Stimulated activated CD8-positive, alpha-beta memory T cell treated with anti-CD3 and anti-CD28 coated beads, Interleukin-7, amount 100 ng/mL, for 48 hours (primary cell): ENCODE data around the gene BCKDK.
"Not testable (repeated sequence)": the region's sequence is repeated elsewhere in the genome, so short reads cannot be mapped to it uniquely, and the experiment has no call there.

ENCODE experiments used
- DNase-seq, 2 donors: peaks; one replicate each; pipeline ENCODE4 v3.0.0-alpha.2; 2020; ENCODE audit warnings: low read depth in 1 of 2; ENCODE audit errors: extremely low read depth in 1 of 2

The BCKDK gene

DNA sequence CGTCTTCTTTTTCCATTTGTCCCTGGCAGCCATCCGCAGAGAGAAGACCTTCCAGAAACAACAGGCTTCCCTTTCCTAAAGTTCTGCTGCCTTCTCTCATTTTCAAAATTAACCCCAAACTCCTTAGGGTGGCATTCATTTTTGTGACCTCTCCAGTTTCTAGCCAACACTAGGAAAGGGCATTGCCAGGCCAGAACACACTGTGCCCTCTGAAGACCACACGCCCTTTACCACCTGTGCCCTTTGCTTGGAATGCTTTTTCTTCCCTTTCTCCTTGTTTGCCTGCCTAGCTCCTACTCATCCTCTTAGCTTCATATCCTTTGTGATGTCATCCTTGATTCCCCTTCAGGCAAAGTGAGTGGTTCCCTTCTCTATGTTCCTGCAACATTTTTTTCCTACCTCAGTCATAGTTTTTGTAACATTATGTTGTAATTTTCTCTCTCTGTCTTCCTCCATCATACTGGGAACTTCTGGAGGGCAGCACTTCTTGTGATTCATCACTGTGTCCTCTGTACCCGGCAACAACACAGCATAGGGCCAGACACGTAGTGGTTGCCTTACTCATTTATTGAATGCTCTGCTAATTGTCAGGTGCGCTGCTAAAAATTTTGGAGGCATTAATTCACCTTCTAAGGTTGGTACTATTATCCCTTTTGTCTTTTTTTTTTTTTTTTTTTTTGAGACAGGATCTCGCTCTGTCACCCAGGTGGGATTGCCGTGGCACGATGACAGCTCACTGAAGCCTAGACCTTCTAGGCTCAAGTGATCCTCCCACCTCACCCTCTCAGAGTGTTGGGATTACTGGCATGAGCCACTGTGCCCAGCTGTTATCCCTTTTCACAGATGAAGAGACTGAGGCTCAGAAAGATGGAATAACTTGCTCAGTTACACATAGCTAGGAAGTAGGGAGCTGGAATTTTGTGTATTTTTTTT, 10.3 kb downstream of the BCKDK start:
- DNase-seq: no peak

DNA sequence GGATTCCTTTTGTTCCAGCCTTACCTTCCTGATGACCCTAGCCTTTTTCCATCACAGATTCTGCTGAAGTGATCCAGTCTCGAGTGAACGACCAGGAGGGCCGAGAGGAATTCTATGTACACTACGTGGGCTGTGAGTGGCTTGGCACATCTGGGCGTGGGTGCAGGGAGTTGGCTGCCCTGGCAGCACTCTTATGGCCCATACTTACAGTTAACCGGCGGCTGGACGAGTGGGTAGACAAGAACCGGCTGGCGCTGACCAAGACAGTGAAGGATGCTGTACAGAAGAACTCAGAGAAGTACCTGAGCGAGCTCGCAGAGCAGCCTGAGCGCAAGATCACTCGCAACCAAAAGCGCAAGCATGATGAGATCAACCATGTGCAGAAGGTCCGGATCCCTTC, 11.9 kb downstream of the BCKDK start:
- no peak for DNase-seq

DNA sequence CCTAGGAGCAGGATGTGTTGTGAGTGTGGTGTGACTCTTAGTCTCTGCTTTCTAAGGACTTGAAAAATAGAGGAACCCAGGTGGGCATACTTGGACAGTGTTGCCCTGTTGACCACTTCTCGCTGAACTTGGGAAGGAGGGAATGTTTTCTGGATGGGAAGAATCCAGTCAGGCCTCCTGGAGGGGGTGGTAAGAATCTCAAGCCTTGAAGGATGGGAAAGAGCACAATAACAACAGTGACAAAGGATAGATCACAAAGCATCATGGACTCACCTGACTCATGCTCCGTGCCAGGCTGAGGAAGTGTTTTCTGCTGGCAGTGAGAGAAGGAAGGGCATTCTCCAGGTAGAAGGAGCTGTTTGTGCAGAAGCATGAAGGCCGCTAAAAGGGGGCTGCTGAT, 17.7 kb downstream of the BCKDK start:
- DNase-seq: no peak

DNA sequence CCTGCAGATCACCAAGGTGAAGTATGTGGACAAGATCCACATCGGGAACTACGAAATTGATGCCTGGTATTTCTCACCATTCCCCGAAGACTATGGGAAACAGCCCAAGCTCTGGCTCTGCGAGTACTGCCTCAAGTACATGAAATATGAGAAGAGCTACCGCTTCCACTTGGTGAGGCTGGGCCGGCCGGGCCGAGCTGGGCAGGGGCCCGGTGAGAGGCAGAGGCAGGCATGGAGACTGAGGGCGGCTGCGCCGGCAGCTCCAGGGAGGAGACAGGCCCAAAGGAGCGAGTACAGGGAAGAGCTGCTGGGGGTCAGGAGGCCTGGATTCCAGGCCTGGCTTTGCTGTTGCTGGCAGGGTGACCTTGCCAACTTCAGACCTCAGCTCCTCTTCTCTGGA, 19.0 kb downstream of the BCKDK start:
- DNase-seq: no peak

DNA sequence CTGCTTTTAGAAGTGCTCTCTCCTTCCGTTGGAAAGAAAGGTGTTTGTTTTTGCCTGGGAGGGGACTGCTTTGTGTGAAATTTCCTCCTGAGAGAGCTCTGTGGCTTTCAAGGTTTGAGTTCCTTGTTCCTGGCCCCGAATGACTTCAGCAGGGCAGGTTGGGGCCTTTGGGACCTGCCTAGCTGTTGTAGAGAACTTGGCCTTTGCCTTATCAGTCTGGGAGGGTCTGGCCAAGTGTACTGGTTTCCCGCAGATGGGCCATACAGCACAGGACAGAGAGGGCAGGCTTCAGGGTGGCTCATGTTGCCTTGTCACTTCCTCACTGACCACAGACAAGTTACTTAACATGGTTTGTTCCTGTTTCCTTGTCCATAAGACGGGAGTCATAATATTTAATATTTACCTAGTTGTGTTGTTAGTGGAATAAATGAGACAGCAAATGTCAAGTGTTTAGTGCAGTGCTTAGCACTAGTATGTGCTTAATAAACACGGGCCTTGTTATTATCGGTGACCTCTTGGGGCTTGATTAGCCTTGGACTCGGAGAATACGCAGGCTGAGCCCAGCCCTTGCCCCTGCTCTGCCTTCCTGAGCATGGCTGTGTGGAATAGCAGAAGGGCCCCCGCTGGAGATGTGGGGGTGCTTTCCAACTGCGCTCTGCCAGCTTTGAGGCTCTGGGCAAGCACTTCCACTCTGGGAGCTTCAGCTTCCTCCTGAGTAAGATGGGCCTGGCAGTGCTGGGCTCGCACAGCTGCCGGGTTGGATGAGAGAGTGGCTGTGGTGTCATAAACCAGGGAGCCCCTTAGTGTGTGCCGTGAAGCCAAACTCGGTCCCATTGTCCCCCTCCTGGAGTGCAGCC, 20.8 kb downstream of the BCKDK start:
- DNase-seq: no peak

DNA sequence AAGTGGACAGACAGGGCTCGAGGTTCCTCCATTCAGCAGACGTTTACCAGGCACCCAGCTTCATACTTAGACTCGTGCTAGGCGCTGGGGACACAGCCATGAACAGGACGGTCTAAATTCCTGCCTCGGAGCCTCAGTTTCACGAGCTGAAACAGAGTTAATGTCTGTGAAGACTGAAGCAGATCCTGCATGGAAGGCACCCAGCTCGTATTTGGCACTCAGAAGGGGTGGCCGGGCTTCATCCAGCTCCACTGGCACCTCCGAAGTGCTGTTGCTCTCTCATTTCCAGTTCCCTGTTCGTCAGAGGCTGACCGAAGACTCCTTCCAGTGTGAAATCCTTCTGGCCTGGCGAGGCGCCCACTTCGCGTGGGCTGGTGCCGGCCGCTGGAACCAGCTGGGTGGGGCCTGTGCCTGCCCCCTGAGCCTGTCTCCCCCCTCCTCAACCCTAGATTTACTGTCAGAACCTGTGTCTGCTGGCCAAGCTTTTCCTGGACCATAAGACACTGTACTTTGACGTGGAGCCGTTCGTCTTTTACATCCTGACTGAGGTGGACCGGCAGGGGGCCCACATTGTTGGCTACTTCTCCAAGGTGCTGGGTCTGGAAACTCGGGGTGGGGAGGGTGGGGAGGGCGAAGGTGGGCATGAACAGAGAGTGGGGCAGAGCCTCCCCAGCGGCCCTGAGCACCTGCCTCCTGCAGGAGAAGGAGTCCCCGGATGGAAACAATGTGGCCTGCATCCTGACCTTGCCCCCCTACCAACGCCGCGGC, 21.6 kb downstream of the BCKDK start:
- DNase-seq: no peak

DNA sequence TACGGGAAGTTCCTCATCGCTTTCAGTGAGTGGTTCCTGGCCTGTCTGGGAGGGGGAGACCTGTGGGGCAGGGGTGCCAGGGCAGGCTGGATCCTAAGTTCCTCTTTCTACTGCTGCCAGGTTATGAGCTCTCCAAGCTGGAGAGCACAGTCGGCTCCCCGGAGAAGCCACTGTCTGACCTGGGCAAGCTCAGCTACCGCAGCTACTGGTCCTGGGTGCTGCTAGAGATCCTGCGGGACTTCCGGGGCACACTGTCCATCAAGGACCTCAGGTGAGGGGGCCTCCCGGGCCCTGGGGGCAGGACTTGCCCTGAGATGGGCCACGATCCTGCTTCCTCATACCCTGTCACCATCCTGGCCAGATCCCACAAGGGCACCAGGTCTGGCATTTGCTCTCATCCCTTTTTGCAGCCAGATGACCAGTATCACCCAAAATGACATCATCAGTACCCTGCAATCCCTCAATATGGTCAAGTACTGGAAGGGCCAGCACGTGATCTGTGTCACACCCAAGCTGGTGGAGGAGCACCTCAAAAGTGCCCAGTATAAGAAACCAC, 22.2 kb downstream of the BCKDK start:
- DNase-seq: no peak

DNA sequence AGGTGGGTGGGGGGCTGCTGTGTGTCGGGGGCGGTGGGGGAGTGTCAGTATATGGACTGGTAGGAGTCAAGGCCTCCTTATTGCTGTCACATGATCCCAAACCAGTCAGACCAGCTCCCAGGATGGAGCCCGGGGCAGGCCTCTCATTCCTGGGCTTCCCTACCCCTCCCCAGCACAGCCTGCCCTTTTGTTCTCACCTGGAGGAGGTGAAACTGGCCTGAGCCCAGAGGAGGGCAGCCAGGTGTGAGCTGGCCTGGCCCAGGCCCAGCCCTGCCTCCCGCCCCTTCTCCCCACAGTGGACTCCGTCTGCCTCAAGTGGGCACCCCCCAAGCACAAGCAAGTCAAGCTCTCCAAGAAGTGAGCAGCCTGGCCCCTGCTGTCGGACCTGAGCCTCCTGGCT, 22.7 kb downstream of the BCKDK start:
- no peak for DNase-seq

DNA sequence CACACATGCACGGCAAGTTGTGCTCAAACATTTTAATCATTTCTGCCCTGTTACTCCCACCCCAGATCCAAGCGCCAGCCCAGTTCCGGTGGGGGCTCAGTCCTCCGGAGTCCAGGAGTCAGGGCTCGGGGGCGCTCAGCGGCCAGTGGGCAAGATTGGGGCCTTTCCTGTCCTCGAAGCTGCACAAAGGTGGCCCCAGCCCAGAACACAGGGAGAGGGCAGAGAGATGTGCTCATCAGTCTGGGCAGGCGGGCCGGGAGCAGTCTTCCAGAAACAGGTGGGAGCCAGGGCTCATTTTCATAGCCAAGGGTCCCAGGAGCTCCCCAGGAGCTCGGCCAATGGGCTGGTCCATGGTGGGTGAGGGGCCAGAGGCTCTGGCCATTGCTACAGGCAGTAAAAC, 23.2 kb downstream of the BCKDK start:
- no peak for DNase-seq

DNA sequence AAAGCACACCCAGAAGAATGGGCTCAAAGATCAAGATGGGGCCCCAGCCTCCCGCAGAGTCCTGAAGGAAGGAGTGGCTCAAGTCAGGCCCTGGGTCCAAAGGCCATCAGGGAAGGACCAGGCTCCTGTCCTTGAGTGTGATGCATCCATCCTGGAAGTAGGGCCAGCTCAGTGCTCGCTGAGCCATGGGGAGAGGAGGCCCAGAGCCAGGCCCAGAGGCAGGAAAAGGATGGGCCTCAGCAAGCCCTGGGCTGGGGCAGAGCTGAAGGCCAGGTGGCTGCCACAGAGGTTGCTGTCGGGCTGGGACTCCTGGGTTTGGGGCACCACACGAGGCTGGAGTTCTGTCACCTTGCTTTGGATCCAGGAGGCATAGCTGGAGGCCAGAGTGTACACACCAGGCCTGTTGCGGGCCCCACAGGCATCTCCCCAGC, 23.7 kb downstream of the BCKDK start:
- DNase-seq: no peak

DNA sequence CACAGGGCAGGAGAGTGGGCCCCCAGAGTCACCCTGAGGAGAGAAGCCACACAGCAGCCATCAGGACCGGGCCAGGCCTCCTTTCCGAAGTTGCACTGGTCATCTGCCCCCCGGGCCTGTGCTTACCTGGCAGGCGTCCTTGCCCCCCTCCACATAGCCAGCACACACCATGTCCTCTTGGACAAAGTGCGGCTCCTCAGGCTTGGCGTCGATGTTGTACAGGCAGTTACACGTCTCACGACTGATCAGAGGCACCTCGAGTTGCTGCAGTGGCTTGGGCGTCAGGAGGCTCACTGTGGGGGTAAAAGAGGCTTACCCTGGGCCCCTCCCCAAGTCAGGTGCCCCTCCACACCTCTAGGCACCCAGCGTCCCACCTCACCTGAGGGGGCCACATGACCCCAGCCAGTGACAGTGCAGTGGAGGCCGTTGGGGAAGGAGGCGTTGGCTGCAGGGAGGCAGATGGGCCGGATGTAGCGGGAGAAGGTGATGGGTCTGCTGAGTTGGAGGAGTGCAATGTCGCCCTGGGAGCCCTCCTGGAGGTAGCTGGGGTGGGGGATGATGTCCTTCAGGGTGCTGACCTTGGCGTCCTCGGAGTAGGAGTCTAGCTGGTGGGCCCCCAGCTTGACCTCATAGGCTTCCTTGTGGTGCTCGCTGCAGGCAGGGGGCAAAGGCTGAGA, 24.3 kb downstream of the BCKDK start:
- no peak for DNase-seq

DNA sequence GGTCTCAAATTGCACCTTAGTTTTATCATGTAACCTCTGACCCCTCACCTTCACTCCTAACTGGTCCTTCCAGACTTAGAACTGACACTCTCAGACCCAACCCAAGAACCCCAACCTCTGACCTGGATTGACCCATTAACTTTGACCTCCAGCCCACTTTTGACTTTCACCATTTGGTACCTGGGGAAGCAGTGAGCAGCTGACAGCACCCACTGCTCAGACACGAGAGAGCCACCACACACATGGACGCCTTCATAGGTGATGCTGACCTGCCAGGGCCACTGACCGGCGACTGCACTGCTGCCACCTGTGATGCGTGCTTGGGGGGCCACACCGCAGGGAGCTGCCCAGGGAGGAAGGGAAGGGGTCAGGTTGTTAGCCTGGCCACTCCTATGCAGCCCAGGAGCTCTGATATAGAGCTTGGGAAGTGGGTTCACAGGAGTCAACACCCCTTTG, 24.9 kb downstream of the BCKDK start:
- no peak for DNase-seq

DNA sequence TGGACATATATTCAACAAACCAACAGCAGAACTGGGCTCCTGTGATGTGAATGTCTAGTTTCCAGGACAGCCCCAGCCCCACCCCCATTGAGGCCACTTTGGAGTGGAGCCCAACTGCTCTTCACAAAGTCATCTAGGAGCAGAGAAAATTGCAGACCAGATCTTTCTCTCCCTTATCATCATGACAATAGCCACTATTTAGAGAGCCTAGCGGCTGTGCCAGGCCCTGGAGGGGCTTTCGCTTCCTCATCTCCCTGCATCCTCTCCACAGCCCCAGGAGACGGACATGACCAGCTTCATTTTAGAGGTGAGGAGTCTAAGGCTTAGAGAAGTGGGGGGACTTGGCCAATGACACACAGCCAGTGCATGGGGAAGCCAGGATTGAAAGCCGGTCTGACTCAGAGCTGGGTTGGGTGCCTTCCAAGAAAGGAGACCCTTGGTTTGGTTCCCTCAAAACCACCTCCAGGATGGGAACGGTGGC, 25.9 kb downstream of the BCKDK start:
- DNase-seq: no peak

DNA sequence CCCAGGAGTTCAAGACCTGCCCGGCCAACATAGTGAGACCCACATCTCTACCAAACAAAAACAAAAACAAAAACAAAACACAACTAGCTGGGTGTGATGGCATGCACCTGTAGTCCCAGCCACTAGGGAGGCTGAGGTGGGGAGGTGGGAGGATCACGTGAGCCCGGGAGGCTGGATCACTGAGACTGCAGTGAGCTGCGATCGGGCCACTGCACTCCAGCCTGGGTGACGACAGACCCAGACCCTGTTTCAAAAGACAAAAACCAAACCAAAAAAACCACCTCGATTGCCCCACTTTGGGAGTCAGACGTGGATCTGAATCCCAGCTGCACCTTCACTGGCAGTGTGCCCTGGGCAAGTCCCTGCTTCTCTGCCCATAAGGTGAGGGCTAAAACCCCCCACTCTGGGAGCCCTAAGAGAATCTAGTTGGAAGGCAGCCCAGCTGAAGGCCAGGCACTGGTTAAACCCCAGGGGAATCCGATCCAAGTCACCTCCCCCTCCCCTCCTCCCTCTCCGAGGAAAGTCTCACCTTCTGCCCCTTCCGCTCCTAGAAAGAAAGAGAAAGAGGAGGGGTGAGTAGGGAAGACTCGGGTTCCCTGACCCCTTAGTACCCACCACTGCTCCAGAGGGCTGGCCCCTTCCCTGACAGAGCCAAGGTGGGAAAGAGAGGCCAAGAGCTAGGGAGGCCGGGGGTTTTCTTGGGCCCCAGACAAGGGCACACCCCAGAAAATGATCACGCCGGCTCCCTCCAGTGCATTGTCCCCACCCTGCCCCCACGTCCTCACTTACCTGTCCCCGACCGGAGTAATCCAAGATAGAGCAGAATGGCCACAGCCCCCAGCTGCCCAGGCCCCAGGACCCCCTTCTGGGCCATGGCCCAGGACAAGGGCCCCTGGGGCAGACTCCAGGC, 26.7 kb downstream of the BCKDK start:
- DNase-seq: no peak

DNA sequence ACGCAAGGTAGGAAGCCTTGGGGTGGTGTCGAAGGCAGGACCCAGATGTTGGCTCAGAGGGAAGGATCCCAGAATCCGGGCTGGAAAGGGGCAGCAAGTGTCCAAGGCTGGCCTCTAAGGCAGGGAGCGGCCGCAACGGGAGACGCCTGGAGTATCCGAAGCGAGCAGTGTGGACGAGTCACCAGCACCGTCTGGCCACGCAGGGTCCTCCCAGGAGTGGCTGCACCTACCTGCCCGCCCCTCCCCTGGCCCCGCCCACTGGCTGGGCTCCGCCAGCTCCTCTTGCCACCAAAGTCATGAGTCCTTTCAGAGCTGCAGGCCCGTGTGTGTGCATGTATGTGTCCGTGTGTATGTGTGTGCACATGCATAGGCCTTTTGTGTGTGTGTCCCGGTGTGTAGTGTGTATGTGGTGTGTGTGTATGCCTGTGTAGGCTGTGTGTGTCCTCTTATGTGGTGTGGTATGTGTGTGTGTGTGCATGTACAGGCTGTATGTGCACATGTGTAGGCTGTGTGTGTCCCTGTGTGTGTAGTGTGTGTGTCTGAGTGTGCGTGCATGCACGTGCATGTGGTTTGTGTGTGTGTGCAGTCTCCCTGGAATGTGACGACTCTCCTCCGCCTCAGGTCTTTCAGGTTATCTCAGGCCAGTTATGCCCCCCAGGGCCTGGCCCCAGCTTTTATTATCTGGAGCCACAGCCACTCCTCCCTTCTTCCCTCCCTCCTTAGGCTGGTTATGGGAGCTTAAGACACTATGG, 27.5 kb downstream of the BCKDK start, which contains the start of gene PRSS8:
PRSS8 (minus strand) TSS at position 193 of the 752 bp plus-strand sequence. CDS start 229 bp downstream, outside the sequence.
- no peak for DNase-seq

DNA sequence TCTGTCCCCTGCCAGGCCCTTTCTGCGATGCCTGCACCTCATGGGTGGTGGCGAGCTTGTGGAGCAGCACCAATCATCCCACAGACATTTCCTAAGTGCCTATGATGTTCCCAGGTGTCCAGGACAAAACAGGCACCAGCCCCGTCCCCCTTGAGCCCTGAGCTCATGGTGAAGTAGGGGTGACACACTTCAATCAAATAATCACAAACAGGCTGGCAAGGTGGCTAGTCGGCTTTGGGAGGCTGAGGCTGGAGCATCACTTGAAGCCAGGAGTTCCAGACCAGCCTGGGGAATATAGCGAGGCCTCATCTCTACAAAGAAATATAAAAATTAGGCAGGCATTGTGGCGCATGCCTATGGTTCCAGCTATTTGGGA, 28.1 kb downstream of the BCKDK start:
- DNase-seq: no peak

DNA sequence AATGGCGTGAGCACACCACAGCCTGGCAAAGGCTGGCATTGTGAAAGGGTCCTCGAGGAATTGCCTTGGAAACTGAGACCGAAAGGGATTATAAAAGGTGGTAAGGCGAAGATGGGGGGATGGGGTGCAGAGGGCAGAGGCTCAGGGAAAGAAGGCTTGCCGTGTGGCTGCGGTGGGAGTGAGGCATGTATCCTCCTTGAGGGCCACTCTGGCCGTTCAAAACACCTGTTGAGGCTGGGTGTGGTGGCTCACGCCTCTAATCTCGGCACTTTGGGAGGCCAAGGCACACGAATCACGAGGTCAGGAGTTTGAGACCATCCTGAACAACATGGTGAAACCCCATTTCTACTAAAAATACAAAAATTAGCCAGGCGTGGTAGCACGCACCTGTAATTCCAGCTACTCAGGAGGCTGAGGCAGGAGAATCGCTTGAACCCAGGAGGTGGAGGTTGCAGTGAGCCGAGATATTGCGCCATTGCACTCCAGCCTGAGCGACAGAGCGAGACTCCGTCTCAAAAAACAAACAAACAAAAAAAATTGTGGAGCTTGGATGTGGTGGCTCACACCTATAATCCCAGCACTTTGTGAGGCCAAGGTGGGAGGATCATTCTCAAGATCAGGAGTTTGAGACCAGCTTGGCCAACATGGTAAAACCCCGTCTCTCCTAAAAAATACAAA, 28.8 kb downstream of the BCKDK start:
- not testable (repeated sequence) for DNase-seq
